CMK (cell line): ENCODE measurements around the gene COLEC12.

ENCODE experiments used
- DNase-seq: peaks from one replicate; pipeline ENCODE4 v3.0.0-alpha.2; 2010; ENCODE audit warnings: low read depth

The COLEC12 gene

DNA sequence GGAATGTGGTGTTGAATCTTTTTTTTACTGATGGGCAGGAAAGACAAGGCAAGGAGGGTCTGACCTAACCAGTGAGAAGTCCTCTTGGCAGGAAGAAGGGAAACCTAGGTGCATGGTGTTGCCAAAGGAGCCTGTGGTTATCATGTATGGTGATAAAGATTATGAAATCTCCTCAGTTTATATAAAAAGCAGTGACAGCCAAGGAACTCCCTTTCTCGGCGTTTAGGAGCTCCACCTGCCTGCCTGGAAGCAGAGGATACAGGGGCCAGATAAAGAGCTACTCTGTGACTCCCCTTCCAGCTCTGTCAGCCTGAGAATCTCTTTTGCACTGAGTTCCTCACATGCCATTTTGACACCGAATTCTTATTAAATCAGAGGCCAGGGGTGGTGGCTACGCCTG is 26.1 kb downstream of the COLEC12 start:
- DNase-seq, result no peak

DNA sequence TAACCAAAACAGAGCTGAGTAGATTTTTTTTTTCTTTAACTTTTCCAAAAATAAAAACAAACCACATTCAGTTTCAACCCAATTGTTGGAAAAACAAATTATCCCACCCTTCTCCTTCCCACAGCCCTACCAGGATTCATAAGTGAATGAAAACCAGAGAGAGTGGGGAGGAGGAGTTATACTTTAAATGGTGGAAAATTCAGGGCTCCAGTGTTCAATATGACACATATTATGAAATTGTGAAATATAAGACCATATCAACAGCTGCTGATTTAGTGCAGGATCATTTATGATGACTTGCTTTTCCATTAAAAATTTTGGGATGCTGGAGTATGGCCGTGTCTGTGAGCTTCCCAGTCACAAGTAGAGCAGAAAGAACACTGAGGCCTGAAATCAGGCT is 26.7 kb downstream of the COLEC12 start:
- DNase-seq, result no peak

GRCh38 chr18:471716-472115 is 28.8 kb downstream of the COLEC12 start:
- no peak for DNase-seq

- DNase-seq, result no peak
Measured at GRCh38 chr18:470661-471501, 29.6 kb downstream of the COLEC12 start.

- no peak for DNase-seq
Measured at GRCh38 chr18:468955-469790, 31.3 kb downstream of the COLEC12 start.

- DNase-seq, result no peak
Measured at GRCh38 chr18:463827-464541, 36.5 kb downstream of the COLEC12 start.

DNA sequence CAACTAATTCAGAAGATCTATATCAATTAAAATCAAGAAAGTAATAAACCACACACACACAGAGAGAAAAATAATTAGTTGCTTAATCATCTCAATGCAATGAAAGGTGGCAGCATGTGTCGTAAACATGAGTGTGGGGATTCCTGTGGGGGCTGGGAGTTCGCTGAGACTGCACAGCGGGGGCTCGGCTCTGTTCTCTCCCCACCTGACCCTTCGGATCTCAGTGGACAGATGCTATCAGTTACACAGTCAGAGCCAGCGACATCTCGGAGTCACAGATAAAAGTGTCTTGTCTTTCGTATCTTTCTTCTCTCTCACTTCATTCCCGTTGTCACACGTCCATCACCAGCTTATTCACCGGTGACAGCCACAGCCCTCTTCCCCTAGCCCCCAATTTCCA is 37.1 kb downstream of the COLEC12 start:
- no peak for DNase-seq

DNA sequence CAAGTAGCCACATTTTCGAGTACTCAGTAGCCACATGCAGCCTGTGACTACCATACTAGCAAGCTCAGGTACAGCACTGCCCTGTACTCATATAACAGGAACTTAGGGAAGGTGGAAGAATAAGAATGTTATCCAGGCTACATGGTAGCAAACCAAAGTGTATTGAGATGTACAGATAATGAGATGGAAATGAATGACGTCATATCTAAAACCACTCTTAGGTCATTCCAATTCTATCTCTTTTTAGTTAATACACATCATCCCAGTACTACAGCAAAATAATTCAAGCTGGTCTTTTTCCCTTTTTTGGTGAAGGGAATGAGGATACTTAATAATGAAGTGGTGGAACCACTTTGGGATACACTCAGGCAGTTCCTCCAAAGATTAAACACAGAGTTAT is 38.7 kb downstream of the COLEC12 start:
- DNase-seq, result no peak

DNA sequence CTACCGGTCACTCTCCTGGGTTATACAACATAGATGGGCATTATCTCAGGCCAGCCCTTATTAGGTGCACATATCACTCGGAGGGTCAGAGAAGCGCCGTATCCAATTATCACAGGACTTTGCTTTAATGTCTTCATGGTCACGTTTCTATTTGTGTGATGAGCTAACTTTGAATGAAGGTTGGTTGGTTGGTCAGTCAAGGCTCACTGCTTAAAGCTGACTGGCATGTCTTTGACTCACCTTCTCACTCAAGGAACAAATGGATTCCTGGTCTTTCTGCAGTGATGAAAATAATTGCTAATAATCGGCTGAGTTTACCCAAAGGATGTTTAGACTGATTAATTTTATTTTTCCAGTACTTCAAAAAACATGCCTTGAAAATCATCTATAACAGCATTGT is 39.7 kb downstream of the COLEC12 start:
- DNase-seq, result no peak

- DNase-seq, result no peak
Measured at GRCh38 chr18:459814-460593, 40.5 kb downstream of the COLEC12 start.

- no peak for DNase-seq
Measured at GRCh38 chr18:457521-458412, 42.7 kb downstream of the COLEC12 start.

GRCh38 chr18:457140-457519 is 43.4 kb downstream of the COLEC12 start:
- no peak for DNase-seq

DNA sequence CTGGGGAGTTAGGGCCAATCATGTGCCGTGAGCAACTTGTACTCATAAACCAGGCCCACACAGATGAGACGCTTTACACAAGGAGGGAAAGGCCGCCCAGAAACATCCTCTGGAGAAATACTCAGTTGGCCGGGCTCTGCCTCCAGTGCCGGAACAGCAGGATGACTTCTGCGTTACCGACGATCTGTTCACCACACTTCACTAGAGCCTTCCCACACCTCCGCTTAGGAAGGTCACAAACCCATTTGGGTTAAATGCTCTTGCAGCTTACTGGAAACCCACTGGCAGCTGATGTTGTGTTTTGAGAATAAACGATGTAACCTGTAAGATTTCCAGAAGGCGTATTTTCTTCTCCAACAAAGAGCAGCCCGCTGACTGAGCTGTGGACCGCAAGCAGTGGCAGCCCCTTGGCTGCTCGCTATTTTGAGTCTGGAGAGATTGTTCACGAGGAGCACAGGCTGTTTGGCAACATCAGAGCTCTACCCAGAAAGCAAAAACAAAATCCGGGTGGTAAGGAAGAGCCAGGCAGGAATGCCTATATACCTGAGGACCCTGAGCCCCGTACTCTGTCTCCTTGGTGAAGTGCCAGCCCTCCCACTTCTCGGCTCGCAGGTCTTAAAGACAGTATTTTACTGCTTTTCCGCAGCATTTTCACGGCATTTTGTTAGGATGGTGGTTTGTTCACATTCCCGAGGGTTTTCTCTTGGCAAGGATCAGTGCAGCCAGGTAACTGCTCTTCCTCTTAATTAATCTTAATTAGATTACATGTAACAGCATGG is 44.0 kb downstream of the COLEC12 start:
- DNase-seq, result no peak

DNA sequence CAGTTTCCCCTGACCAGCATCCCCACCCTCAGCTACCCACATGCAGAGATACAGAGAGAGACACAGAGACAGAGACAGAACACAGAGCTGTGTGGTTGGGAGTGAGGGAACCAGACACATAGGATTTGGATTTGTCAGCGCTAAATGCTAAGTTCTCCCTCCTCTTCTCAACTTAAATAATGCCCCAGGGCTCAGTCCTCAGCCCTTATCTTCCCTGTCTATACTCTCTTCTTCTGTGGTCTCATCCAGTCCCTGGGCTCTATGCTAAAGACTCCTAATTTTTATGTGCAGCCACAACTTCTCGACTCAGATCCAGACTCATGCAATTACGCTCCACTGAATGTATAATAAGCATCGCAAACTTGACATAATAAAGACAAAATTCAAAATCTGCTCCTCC is 47.1 kb downstream of the COLEC12 start:
- no peak for DNase-seq

- DNase-seq, result no peak
Measured at GRCh38 chr18:452816-453215, 47.7 kb downstream of the COLEC12 start.

- DNase-seq, result no peak
Measured at GRCh38 chr18:449374-449773, 51.1 kb downstream of the COLEC12 start.

GRCh38 chr18:448116-448790 is 52.2 kb downstream of the COLEC12 start:
- DNase-seq, result no peak

DNA sequence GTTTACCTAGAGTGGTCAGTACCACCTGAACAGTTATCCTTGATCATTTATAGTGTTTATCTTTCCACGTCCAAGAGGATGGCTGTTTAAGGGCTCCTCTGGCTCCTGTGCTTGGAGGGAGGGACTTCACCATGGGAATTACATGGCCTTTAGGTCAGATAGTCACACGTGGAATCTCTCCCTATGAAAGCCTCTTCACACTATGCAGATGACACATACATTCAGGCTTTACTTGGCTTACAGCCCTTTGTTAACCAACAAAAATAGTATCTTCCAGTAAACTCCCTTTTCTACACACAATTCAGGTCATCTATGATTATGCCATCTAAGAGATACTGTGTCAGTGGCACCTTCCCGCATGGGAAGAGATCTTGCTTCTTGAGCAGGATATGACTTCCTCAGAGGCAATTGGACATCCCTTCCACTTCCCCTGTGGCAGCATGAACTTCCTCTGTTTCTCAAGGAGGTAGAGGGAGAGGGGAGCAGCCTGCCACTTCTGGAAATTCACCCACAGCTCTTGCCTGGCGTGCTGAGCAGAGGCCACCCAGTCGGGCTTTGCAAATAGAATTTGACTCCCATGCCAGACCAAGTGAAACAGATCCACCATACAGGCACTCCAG is 53.5 kb downstream of the COLEC12 start:
- no peak for DNase-seq

DNA sequence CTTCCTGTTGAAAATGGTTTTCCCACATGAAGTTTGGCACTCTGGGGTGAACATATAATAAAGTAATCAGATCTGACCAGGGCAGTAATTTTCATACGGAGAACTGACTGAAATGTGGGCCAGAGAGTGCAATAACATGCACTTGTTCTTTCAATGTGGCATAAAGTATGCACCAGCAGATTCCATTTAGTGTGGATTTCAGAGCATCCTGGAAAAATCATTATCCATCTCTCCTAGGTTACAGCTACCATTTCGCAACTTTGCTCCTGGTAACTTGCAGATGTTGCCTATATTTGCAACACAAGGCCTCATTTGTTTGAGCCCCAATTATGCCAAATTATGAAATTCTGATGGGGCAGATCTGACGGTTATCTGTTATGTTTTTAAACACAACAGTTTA is 55.4 kb downstream of the COLEC12 start:
- no peak for DNase-seq
